Measurements from ENCODE around the gene ALPP.

GRCh38 chr2:232410238-232410900, 31.8 kb downstream of the ALPP start:
- TF ChIP-seq, protein P1, sequence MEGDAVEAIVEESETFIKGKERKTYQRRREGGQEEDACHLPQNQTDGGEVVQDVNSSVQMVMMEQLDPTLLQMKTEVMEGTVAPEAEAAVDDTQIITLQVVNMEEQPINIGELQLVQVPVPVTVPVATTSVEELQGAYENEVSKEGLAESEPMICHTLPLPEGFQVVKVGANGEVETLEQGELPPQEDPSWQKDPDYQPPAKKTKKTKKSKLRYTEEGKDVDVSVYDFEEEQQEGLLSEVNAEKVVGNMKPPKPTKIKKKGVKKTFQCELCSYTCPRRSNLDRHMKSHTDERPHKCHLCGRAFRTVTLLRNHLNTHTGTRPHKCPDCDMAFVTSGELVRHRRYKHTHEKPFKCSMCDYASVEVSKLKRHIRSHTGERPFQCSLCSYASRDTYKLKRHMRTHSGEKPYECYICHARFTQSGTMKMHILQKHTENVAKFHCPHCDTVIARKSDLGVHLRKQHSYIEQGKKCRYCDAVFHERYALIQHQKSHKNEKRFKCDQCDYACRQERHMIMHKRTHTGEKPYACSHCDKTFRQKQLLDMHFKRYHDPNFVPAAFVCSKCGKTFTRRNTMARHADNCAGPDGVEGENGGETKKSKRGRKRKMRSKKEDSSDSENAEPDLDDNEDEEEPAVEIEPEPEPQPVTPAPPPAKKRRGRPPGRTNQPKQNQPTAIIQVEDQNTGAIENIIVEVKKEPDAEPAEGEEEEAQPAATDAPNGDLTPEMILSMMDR (IDR thresholded peaks at IDR 0.05; ENCODE audit: insufficient read depth, low read length, poor library complexity, severe bottlenecking) = no peak
- TF ChIP-seq EZH2phosphoT487 (conservative IDR thresholded peaks at IDR 0.05; ENCODE audit: low read length) = no peak

All from SU-DHL-6 (cell line).